GM12873 (cell line): ENCODE measurements around the gene PIP5KL1.

Source experiments
- TF ChIP-seq, protein P1 (sequence below): IDR thresholded peaks from 2 replicates; pipeline ENCODE4 v1.5.1; 2012; ENCODE audit warnings: low read depth, mild to moderate bottlenecking, moderate library complexity, low read length, control low read depth; ENCODE audit not compliant: insufficient read depth; ENCODE audit errors: missing control alignments

PIP5KL1 gene

DNA sequence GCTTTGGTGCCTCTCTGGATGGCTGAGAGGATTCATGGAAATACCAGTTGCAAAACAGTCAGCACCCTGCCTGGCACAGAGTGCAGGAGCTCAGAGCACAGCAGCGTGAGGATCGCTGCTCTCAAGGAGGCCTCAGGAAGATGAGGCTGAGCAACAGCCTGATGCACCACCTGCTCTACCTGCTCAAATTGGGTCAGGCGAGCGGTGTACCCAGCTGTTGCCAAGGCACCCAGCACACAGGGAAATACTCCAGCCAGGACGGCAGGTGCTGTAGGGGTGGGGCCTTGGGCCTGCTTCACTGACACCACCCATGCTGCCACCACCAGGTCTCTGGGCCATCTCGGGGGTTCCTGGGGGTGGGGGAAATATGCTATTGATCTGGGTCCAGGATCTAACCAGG lies 45.9 kb upstream of the PIP5KL1 start:
- TF ChIP-seq, protein P1, sequence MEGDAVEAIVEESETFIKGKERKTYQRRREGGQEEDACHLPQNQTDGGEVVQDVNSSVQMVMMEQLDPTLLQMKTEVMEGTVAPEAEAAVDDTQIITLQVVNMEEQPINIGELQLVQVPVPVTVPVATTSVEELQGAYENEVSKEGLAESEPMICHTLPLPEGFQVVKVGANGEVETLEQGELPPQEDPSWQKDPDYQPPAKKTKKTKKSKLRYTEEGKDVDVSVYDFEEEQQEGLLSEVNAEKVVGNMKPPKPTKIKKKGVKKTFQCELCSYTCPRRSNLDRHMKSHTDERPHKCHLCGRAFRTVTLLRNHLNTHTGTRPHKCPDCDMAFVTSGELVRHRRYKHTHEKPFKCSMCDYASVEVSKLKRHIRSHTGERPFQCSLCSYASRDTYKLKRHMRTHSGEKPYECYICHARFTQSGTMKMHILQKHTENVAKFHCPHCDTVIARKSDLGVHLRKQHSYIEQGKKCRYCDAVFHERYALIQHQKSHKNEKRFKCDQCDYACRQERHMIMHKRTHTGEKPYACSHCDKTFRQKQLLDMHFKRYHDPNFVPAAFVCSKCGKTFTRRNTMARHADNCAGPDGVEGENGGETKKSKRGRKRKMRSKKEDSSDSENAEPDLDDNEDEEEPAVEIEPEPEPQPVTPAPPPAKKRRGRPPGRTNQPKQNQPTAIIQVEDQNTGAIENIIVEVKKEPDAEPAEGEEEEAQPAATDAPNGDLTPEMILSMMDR = no peak

DNA sequence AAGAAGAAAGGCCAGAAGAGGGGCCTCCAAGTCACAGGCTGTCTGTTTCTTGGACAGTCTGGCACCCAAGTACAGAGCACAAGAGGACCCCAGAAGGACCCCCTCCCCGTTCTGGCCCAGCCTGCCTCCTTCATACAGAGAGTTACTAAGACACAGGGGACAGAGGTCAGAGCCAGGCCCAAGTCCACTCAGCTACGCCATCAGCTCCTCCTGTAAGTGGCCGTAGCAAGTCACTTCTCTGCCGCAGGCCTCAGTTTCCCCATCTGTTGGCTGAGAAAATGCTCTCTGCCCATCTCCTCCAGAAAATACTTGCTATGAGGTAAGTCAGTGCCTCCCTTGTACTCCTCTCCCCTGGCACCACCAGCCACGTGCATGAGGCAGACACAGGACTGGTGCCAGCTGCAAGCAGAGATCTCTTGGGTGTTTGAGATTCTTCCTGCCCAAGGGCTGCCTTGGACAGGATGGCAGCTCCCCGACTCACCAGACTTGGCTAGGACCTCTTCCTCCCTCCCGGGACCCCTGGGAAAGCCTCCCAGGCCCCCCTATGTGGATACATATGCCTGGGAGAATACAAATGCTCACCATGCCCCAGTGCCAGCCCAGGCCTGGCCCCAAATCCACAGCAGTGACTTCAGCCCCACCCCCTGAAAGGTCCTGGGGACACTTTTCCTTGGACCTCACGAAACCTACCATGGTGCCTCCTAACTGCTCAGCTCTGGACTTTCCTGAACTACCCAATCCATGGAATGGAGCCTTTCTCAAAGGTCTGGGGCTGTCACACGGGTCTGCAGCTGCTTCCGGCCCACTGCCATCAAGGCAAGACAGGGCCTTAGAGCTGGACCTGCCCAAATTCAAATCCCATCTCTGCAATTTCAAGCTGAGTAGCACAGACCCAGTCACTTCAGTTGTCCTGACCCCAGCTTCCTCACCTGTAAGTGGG lies 45.1 kb upstream of the PIP5KL1 start:
- TF ChIP-seq, protein P1 = no peak

DNA sequence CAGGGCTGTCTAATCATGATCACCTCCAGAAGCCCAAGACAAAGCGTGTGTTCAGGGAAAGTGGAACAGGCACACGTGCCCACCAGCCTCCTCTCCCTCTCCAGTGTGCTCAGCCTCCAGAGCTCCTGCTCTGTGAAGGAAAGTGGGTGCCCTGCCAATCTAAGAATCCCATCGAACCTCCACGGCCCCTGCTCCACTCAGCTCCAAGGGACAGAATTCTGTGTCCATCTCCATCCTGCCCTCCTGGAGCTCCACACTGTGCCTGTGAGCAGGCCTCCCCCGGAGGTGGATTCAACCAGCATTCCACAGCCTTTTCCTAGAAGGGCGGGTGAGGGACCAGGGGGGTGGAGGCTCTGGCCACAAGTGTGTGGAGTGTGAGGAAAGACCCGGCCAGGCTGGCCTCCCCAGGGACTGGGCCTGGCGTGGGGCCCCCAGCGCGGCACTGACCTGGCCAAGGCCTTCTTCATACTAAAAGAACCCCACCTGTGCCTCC lies 44.2 kb upstream of the PIP5KL1 start:
- TF ChIP-seq, protein P1 = no peak

DNA sequence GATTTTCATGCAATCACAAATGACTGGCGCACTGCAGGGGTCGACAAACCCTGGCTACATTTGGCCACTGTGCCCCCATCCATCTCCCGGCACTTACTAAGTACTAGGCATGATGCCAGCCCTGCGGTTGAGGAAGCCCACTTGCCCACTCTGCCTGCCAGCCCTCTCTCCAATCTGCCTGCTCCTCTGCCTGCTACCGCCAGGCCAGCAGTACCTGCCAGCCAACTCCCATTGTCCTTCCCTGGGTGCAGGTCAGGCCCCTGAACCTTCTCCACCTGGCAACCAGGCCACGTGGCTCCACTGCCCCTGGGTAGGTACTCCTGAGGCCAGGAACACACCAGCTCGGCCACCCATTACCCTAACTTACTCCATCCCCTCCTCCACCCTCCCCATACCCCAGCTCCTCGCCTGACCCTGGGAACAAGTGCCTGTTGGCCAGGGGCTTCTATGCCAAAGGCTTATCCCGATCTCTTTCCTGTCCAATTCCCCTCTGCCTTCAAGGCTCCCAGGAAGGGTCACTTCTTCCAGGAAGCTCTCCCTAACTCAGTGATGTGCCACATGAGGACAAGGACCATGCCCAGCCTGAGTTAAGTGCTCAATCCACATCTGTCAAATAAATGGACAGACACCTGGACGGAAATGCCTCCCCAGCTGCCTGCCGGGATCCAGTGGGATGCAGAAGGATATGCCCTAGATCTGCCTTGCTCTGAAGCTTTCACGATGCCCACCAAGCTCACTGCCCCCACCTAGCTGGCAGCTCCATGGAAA lies 43.6 kb upstream of the PIP5KL1 start:
- TF ChIP-seq, protein P1 = no peak

DNA sequence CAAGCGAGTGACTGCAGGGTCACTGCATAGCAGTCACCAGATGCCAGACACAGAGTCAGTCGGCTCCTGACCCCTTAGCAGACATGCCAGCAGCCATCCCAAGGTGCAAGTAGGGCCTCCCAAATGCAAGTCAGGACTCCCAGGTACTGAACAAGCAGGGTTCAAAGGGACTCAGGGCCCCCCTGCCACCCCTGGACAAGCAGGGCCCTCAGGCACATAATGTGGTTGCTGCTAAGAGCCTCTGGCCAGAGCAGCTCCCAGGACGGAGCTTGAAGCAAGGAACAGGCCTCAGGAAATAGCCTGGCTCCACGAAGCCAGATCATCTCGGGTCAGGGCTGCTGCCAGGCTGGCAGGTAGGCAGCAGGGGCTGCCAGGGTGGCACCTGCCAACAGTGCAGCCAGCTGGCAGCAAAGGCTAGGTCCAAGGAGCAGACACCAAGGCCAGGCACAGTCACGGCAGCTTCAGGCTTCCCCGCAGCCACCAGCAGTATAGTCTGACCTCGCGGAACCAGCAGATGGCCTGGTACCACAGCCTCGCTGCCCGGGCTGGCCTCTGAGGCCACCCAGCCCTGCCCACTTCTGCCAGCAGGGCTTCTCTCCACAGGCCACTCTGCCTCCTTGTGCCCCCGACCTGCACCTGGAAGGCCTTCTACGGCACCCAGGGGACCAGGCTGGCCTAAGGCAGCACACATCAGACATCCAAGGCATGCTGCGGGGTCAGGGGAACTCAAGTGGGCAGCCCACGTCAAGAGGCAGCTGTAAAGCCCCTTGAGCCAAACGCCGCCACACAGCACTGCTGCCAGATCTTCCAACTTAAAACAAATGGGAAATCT lies 42.8 kb upstream of the PIP5KL1 start:
- TF ChIP-seq, protein P1 = no peak

DNA sequence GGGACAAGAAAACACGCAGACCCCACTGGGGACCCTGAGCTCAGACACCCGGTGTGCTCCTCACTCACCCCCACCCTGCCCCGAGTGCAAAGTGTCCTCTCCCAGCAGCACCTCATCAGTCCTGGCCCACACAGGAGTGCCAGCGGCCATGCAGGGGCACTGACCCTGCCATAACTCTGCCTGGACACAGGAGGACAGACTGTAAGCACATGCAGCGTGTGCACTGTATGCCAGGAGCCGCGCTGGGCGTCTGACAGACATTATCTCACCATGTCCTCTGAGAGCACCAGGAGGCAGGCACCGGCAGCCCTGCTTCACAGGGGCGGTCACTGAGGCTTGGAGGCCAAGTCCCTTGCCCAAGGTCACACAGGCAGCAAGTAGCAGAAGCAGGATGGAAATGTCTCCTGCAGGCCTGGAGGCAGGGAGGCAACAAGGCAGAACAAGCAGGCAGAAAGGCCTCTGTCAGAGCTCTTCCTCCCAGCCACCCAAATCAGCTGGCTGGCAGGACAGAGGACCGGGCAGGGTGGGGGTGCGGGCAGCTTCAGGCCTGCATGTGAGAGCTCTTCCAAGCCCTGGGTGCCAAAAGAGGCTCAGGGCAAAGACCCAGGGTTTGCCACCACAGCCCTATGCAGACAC lies 41.8 kb upstream of the PIP5KL1 start:
- TF ChIP-seq, protein P1 = no peak
